WERI-Rb-1 (cell line): Measurements from ENCODE around the gene TGM1.
A peak's percentile ranks its signal among the peaks of the same experiment; 100 is the strongest.

Source experiments
- DNase-seq: peaks from one replicate; pipeline ENCODE4 v3.0.0-alpha.2; 2020
- H3K27ac ChIP-seq: fragments of 250-450 bp; sonication (Bioruptor Pico); 2 replicates; pipeline ENCODE4 v1.5.1; 2020; ENCODE audit warnings: mild to moderate bottlenecking, moderate library complexity
- H3K27me3 ChIP-seq: fragments of 250-450 bp; sonication (Bioruptor Pico); 2 replicates; pipeline ENCODE4 v1.5.1; 2021; ENCODE audit warnings: mild to moderate bottlenecking, low read depth, moderate library complexity; ENCODE audit not compliant: insufficient read depth, severe bottlenecking
- H3K36me3 ChIP-seq: fragments of 250-450 bp; sonication (Bioruptor Pico); 2 replicates; pipeline ENCODE4 v1.5.1; 2020; ENCODE audit warnings: mild to moderate bottlenecking, moderate library complexity
- H3K4me3 ChIP-seq: 2 replicates; pipeline ENCODE4 v1.5.1; 2011; ENCODE audit warnings: low read depth, mild to moderate bottlenecking, control low read depth, low read length
- H3K9me3 ChIP-seq: fragments of 250-450 bp; sonication (Bioruptor Pico); 2 replicates; pipeline ENCODE4 v1.5.1; 2021; ENCODE audit warnings: mild to moderate bottlenecking, moderate library complexity; ENCODE audit not compliant: severe bottlenecking
- TF ChIP-seq, protein P1 (sequence below): IDR thresholded peaks from 2 replicates; pipeline ENCODE4 v1.5.1; 2011; ENCODE audit warnings: low read depth, mild to moderate bottlenecking, control low read depth, inconsistent platforms, low read length

The TGM1 gene

DNA sequence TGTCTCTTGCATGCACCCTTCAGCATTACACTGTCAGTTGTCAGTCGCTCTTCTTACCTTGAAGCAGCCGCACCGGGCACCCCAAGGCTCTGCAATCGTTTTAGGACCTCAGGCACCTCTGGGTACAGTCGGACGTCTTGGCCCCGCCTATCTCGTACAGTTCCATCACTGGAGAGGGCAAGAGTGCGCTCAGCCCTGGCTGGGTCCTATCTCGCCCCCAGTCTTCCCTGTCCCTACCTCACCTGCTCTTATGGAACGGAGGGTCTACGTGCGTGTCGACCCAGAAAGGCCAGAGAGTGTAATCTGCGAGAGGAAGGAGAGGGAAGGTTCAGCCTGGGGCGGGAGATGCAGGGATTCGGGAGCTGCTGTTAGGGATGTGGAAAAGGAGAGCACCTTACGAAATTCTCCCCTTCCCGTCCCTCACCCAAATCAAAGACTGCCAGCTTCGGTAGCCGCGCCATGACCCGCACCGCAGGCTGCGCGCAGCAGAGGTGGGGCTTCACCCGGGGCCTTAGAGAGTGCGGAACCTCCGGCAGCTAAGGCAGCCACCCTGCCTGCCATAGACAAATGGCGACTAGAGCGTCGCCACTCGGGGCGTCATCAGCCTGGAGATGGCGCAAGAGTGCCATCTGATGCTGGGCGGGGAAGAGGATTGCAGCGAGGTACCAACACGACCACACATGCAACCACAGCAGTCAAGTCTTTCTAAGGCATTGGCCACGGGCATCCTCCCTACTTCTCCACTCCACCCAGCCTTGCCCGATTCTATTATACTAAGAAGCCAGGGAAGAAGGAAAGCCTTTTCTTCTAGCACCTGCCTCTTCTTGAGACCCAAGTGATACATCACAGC lies 47.3 kb downstream of the TGM1 start, which contains the start of gene MDP1:
TSS of gene MDP1 (minus strand) at position 572 of the 850 bp plus-strand sequence. CDS start at position 461, 111 bp downstream.
- H3K36me3 ChIP-seq: peaks cover 2% of the 10 kb centered on the region; the same call in 1 of the 2 replicates
- no peaks in the 10 kb centered on the region for H3K27me3 ChIP-seq
- H3K9me3 ChIP-seq: no peaks in the 10 kb centered on the region
- TF ChIP-seq, protein P1, sequence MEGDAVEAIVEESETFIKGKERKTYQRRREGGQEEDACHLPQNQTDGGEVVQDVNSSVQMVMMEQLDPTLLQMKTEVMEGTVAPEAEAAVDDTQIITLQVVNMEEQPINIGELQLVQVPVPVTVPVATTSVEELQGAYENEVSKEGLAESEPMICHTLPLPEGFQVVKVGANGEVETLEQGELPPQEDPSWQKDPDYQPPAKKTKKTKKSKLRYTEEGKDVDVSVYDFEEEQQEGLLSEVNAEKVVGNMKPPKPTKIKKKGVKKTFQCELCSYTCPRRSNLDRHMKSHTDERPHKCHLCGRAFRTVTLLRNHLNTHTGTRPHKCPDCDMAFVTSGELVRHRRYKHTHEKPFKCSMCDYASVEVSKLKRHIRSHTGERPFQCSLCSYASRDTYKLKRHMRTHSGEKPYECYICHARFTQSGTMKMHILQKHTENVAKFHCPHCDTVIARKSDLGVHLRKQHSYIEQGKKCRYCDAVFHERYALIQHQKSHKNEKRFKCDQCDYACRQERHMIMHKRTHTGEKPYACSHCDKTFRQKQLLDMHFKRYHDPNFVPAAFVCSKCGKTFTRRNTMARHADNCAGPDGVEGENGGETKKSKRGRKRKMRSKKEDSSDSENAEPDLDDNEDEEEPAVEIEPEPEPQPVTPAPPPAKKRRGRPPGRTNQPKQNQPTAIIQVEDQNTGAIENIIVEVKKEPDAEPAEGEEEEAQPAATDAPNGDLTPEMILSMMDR: peak; percentile 89
- peak within 1 kb of the TSS; percentile 81 for H3K27ac ChIP-seq
- DNase-seq: peak; percentile 85
- peak within 1 kb of the TSS; percentile 91 for H3K4me3 ChIP-seq

DNA sequence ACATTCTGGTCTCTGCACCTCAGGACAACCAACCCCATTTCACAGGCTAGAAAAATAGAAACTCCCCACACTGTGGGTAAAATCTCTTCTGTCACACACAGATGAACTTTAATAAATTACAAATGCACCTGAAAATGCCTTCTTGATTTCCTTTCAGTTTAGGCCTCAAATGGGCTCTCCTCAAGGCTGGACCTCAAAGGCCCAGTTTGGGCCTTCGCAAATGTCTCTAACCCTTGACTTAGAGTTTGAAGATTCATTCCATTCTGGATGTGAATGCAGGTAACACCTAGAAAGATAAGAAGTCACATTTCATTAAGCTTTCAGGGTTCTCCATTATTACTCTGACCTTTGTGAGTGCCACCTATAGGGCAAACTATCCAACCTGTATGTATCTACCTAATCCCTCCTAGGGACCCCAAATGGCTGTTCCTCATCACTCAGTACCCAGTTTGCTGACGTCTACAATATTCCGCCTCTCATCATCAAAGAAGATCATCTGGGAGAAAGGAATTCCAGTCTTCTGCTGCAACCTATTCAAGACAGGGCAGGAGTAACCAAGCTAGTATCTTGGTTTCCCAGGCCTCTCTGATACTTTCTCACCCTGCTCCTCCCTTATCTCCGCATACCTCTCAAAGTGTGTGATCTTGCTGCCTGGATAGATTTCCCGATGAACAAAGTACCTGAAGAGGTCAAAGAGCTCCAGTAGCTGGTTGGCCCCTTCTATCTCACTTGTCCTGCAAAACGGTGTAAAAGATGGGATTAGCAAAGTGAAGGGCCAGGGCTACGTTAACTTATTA lies 48.9 kb downstream of the TGM1 start:
- Histone ChIP-seq H3K27ac (peak overlapping the region; percentile 92), H3K36me3 (peaks cover 18% of the 10 kb centered on the region), H3K9me3 (no peaks in the 10 kb centered on the region), H3K4me3 (peak overlapping the region; percentile 83), H3K27me3 (no peaks in the 10 kb centered on the region)
- TF ChIP-seq, protein P1: no peak
- DNase-seq: no peak

DNA sequence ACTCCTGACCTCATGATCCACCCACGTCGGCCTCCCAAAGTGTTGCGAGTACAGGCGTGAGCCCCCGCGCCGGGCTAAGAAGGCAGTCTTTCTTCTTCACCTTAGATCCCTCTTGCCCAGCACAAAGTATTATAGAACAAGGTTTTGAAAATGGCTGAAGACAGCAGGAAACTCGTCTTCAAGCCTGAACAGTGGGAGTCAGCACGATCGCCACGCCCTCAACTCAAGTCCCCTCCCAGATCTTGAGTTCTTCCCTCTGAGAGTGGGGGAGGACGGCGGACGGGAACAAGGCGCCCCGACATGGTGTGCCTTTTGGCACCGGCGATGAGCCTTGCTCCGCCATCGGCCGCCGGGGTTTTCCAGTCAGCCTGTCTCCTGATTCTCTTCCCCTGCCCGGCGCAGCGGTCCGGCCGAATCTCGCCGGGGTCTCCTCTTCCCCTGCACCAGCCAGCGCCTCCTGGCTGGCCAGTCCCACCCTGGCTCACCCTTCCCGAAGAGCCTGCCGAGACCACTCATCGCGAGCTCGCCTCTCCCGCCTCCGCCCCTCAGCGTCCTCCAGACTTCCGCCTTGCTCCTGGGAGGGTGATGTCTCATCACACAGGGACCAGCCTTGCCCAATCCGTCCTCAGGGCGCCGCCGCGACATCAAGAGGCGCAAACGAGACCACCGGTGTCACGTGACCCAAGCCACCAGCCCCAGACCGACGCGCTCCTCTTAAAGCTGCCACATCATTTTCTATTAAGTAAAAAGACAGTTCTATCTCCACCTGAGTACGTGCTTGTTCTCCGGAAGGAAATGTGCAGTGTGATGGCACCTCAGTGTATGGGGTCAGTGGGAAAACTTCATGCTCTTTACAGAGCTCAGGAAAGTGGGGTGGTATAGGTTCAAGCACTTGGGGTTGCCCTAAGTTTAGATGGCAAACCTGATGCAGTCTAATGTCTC lies 49.8 kb downstream of the TGM1 start, which contains the start of gene CHMP4A:
TSS of gene CHMP4A (minus strand) at position 565 of the 942 bp plus-strand sequence. CDS start at position 516, 49 bp downstream.
- TF ChIP-seq, protein P1: 0 out of 2 replicates have a peak, but pooled peaks have one; percentile 24
- H3K4me3 ChIP-seq: peak within 1 kb of the TSS; percentile 83
- H3K27me3 ChIP-seq: no peaks in the 10 kb centered on the region
- no peaks in the 10 kb centered on the region for H3K9me3 ChIP-seq
- H3K27ac ChIP-seq: peak within 1 kb of the TSS; percentile 92
- H3K36me3 ChIP-seq: peaks cover 20% of the 10 kb centered on the region
- peak; percentile 98 for DNase-seq

DNA sequence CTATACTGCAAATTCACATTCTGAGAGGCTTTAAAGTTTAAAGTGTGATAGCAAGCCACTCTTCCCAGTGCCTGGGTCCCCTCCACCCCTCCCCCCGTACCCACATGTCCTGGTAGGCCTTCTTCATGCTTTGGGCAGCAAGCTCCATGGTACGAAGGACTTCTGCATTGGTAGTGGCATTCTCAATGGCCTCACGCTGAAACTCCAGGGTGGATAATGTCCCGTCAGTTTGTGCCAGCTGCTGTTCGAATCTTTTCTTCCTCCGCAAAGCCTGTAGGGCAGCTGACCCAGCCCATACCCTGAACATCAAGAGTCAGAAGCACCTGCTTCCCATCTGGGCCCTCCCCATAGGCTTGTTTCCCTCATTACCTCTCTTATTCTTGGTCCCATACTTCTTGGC lies 51.7 kb downstream of the TGM1 start:
- peaks cover 38% of the 10 kb centered on the region for H3K36me3 ChIP-seq
- DNase-seq: no peak
- TF ChIP-seq, protein P1: no peak
- no peaks in the 10 kb centered on the region for H3K27me3 ChIP-seq
- no peak overlapping the region for H3K4me3 ChIP-seq
- no peak overlapping the region for H3K27ac ChIP-seq
- H3K9me3 ChIP-seq: no peaks in the 10 kb centered on the region

DNA sequence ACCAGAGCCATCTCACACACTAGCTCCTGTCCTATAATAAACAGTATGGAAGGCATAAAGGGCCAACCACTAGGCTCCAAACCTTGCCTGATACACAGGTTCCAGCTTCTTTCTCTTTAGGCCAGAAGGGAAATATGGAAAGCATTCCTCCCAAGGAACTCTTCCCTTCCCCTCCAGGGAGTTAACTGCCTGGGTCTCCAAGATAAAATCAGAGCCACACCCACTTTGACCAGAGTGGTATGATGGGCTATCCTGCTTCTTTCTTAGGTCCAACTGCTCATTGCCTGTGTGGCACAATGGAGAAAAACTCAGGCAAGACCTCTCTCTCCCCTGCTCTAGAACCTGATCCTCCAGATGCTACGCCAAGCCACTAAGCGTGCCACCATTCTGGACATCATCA lies 55.4 kb downstream of the TGM1 start:
- Histone ChIP-seq H3K36me3 (peaks cover 57% of the 10 kb centered on the region), H3K27me3 (no peaks in the 10 kb centered on the region), H3K27ac (no peak overlapping the region), H3K9me3 (peaks cover 2% of the 10 kb centered on the region), H3K4me3 (no peak overlapping the region)
- DNase-seq: no peak
- TF ChIP-seq, protein P1: no peak
